Measurements from ENCODE around the gene TICAM2. TPM values are rescaled to one million over a fixed set of nuclear protein-coding genes. Genes with fewer than 3 reads are reported as not detected.

TICAM2 gene
- total RNA-seq, 3 donors from 2014 or later: 1.9 to 4.3 (median 3.5) TPM

DNA sequence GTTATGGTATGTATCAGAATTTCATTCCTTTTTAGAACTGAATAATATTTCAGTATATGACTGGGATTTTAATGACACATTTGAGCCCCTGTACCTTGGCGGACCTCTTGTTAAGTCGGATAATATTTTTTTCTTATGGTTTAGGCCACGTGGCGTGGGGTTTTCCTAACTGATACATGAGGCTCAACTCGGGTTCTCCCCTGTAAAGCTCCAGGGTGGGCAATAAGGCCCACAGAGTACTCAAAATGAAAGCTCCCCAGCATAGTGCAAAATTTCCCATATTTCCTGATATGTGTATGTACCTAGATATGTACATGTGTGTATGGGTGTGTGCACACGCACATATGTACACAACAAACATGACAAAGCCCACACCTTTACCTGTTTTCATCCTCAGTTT is 24.5 kb downstream of the TICAM2 start:
- H3K4me3 ChIP-seq: no peak overlapping the region
- ATAC-seq (no peak), DNase-seq (no peak)
- intact Hi-C loops (cut with DNase I, micrococcal nuclease): loop anchor here (5.0 to 10.0 kb wide), 2 partner anchors 203 to 265 kb away; no protein-coding TSS in a partner anchor
- H3K9me3 ChIP-seq: no peaks in the 10 kb centered on the region
- H3K4me1 ChIP-seq (ENCODE audit: low read depth): no peaks in the 10 kb centered on the region
- H3K36me3 ChIP-seq (ENCODE audit: low read depth): no peaks in the 10 kb centered on the region
- TF ChIP-seq, protein P1, sequence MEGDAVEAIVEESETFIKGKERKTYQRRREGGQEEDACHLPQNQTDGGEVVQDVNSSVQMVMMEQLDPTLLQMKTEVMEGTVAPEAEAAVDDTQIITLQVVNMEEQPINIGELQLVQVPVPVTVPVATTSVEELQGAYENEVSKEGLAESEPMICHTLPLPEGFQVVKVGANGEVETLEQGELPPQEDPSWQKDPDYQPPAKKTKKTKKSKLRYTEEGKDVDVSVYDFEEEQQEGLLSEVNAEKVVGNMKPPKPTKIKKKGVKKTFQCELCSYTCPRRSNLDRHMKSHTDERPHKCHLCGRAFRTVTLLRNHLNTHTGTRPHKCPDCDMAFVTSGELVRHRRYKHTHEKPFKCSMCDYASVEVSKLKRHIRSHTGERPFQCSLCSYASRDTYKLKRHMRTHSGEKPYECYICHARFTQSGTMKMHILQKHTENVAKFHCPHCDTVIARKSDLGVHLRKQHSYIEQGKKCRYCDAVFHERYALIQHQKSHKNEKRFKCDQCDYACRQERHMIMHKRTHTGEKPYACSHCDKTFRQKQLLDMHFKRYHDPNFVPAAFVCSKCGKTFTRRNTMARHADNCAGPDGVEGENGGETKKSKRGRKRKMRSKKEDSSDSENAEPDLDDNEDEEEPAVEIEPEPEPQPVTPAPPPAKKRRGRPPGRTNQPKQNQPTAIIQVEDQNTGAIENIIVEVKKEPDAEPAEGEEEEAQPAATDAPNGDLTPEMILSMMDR (IDR thresholded peaks at IDR 0.05): no peak

DNA sequence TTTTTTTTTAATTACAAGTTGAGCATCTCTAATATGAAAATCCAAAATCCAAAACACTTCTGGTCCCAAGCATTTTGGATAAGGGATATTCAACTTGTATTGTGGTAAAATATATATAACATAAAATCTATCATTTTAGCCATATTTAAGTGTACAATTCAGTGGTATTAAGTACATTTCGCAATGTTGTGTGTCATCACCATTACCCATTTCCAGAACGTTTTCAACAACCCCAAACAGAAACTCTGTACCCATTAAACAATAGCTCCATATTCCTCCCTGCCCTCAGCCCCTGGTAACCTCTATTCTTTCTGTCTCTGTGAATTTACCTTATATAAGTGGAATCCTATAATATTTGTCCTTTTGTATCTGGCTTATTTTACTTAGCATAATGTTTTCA is 24.9 kb downstream of the TICAM2 start:
- DNase-seq: no peak
- Histone ChIP-seq H3K9me3 (no peaks in the 10 kb centered on the region), H3K36me3 (ENCODE audit: low read depth) (no peaks in the 10 kb centered on the region), H3K4me1 (ENCODE audit: low read depth) (no peaks in the 10 kb centered on the region), H3K4me3 (no peak overlapping the region)
- no peak for ATAC-seq
- intact Hi-C loops (cut with DNase I, micrococcal nuclease): loop anchor here (5.0 to 10.0 kb wide), 2 partner anchors 203 to 265 kb away; no protein-coding TSS in a partner anchor
- TF ChIP-seq, protein P1 (IDR thresholded peaks at IDR 0.05): no peak

DNA sequence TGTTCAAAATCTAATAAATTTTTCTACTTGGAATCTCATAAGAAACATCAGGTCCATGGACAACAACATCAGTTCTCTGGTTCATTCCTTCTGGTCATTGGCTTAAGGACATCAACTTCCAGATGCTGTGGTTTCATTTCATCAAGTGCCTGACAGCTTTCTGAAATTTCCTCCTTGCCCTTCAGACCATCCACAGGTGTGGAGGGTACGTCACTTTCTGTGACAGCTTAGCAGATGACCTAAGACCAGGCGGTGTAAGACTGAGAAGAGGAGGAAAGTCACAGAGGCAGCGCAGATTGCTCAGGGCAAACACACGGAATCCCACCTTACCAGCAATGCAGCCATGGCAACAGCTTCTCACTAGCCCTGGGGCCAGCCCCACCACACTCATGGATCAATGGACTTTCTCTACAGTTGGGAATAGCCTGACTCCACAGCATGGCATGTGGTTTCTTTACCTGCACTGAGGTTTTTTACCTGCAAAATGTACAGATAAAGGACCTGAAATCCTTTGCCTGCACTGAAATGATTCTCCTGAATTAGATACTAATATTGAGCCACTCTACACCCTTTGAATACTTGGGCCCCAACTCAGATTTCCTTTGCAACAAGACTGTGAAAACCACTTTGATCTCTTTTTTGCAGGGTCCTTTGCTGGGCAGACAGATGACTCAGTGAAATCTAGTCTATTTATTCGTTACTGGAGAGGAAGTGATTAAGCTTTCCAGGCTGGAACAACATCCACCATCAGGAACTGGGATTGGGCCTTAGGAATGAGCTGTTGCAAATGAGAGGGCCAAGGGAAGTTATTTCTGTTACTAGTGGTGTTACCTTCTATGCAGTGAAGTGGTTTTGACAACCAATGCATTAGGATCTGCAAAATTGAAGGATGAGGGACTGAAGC is 26.9 kb downstream of the TICAM2 start:
- DNase-seq (no peak), ATAC-seq (no peak)
- H3K9me3 ChIP-seq: no peaks in the 10 kb centered on the region
- no peaks in the 10 kb centered on the region for H3K4me1 ChIP-seq (ENCODE audit: low read depth)
- H3K36me3 ChIP-seq (ENCODE audit: low read depth): no peaks in the 10 kb centered on the region
- TF ChIP-seq, protein P1 (IDR thresholded peaks at IDR 0.05): no peak
- intact Hi-C loops (cut with DNase I, micrococcal nuclease): loop anchor here (5.0 to 10.0 kb wide), 2 partner anchors 201 to 263 kb away; no protein-coding TSS in a partner anchor
- H3K4me3 ChIP-seq: no peak overlapping the region

DNA sequence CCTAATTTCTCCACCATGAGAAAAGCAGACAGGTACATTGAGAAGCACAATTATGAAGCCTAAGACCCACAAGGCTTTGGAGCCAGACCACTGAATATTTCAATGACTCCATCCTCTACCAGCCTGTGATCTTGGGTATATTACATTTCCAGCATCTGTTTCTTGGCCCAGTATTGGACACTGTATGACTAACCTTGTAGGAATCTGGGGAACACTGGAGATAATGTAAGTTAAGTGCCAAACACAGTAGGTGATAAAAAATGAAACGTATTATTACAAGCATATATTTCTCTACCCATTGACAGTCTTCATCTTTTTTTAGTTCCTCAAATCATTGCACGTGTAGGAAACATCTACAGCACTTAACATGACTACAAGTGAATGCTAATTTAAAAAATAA is 29.1 kb downstream of the TICAM2 start:
- ATAC-seq (no peak), DNase-seq (no peak)
- Histone ChIP-seq H3K4me3 (no peak overlapping the region), H3K9me3 (no peaks in the 10 kb centered on the region), H3K36me3 (ENCODE audit: low read depth) (no peaks in the 10 kb centered on the region), H3K4me1 (ENCODE audit: low read depth) (no peaks in the 10 kb centered on the region)
- TF ChIP-seq, protein P1 (IDR thresholded peaks at IDR 0.05): no peak
- intact Hi-C loops (cut with DNase I, micrococcal nuclease): loop anchor here in 1 of 2 donors (10.0 kb wide), 1 partner anchor 198 kb away; no protein-coding TSS in a partner anchor

DNA sequence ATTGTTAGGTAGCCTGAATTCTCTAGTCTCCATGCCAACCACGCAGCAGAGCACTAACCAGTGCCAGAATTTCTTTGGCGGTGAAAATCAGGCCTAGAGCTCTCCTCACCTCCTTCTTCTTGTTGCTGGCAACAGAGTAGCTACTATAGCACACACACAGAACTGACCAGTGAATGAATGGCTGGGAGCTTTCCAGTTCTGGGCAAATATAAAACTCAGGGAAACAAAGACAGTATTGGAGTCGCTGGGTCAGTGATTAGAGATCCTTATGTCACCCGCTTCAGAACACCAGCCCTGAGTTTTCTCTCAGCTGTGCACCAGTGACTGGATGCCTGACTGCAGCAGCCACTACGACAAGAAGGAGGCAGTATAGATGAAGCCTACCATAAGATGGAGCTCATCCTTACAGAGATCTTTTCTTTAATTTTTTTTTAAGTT is 30.8 kb downstream of the TICAM2 start:
- no peaks in the 10 kb centered on the region for H3K36me3 ChIP-seq (ENCODE audit: low read depth)
- no peaks in the 10 kb centered on the region for H3K9me3 ChIP-seq
- ATAC-seq: no peak
- DNase-seq: no peak
- no peak overlapping the region for H3K4me3 ChIP-seq
- H3K4me1 ChIP-seq (ENCODE audit: low read depth): no peaks in the 10 kb centered on the region
- TF ChIP-seq, protein P1 (IDR thresholded peaks at IDR 0.05): no peak
- intact Hi-C loops (cut with DNase I, micrococcal nuclease): loop anchor here in 1 of 2 donors (10.0 kb wide), 1 partner anchor 197 kb away; no protein-coding TSS in a partner anchor
